Tibial artery (tissue), 4 donors: ENCODE results near the gene SP6.
A peak's percentile ranks its signal among the peaks of the same experiment; 100 is the strongest.

Source experiments
- DNase-seq, 2 donors: peaks; one replicate each; pipeline ENCODE4 v3.0.0-alpha.2; 2019
- H3K27ac ChIP-seq, 2 donors: fragments of 200-600 bp; sonication (generic) in 1 of 2; 1 replicate in 1 of 2; 2 replicates in 1 of 2; pipeline ENCODE4 v1.5.1; 2018 to 2019; ENCODE audit warnings: mild to moderate bottlenecking in 1 of 2
- H3K27me3 ChIP-seq, 2 donors: fragments of 200-600 bp; sonication (generic) in 1 of 2; one replicate each; pipeline versions ENCODE4 v1.5.1 to v1.6.0; 2016 to 2019
- H3K36me3 ChIP-seq, 3 donors: fragments of 200-600 bp; sonication (generic) in 2 of 3; one replicate each; pipeline ENCODE4 v1.5.1; 2016 to 2019; ENCODE audit warnings: mild to moderate bottlenecking in 2 of 3
- H3K4me1 ChIP-seq, 4 donors: fragments of 200-600 bp; sonication (generic) in 2 of 4; 1 replicate in 3 of 4; 2 replicates in 1 of 4; pipeline ENCODE4 v1.5.1; 2016 to 2019
- H3K4me3 ChIP-seq, 2 donors: fragments of 200-600 bp; sonication (generic) in 1 of 2; 1 replicate in 1 of 2; 2 replicates in 1 of 2; pipeline ENCODE4 v1.5.1; 2018 to 2019; ENCODE audit warnings: mild to moderate bottlenecking in 2 of 2
- H3K9me3 ChIP-seq, 3 donors: fragments of 200-600 bp; sonication (generic) in 1 of 3; one replicate each; pipeline ENCODE4 v1.5.1; 2016 to 2019
- intact Hi-C: fragments of 100-400 bp; cut with DNase I; formaldehyde crosslinking; loops from one replicate; pipeline ENCODE4 v1.15.0; 2023; ENCODE audit warnings: low total_unique reads
- TF ChIP-seq, protein P1 (sequence below), 2 experiments: fragments of 200-600 bp in 1 of 2; fragments of 450-650 bp in 1 of 2; IDR thresholded peaks; one replicate each; pipeline ENCODE4 v1.5.1; 2017 to 2019; ENCODE audit warnings: antibody characterized with exemption in 2 of 2, mild to moderate bottlenecking in 1 of 2, moderate library complexity in 1 of 2

SP6 gene

DNA sequence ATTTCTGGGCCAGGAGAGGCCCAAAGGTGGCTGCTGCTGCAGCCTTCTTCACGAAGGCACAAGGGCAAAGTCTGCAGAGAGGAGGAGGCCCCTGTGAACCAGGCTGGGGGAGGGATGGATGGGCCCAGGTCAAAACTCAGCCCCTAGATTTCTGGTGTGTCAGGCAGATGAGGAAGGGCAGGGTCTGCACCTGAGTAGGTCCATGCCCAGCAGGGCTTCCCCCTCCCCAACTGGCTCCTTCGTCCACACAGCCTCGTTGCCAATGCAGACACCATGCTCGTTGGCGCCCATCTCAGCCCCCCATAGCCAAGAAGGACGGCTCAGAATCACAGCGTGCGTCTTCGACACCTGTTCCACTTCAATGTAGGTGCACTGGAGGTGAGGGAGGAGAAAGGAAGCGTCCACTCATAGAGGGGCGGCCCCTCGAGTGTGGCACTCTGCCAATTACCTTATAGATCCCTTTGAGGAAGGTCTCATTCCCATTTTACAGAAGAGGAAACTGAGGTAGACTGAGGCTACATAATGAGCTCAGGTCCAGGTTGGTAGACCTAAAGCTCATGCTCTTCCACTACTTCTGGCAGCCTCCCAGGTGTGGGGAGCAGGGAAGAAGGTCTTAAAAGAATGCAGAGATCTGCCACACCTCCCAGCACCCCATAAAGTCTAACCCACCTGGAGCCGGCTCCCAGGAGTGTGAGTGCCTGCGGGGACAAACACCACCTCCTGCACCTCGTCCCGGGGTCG lies 10.8 kb downstream of the SP6 start:
- no peak for DNase-seq
- H3K36me3 ChIP-seq = peaks cover 0 to 40% (median 15%) of the 10 kb centered on the region in 3 donors
- peaks cover 0 to 9% of the 10 kb centered on the region in 2 donors for H3K27me3 ChIP-seq
- peak overlapping the region; percentile 59 to 77 for H3K4me3 ChIP-seq
- TF ChIP-seq, protein P1, sequence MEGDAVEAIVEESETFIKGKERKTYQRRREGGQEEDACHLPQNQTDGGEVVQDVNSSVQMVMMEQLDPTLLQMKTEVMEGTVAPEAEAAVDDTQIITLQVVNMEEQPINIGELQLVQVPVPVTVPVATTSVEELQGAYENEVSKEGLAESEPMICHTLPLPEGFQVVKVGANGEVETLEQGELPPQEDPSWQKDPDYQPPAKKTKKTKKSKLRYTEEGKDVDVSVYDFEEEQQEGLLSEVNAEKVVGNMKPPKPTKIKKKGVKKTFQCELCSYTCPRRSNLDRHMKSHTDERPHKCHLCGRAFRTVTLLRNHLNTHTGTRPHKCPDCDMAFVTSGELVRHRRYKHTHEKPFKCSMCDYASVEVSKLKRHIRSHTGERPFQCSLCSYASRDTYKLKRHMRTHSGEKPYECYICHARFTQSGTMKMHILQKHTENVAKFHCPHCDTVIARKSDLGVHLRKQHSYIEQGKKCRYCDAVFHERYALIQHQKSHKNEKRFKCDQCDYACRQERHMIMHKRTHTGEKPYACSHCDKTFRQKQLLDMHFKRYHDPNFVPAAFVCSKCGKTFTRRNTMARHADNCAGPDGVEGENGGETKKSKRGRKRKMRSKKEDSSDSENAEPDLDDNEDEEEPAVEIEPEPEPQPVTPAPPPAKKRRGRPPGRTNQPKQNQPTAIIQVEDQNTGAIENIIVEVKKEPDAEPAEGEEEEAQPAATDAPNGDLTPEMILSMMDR (IDR thresholded peaks at IDR 0.05) = no peak
- peaks cover 0 to 38% (median 14%) of the 10 kb centered on the region in 4 donors for H3K4me1 ChIP-seq
- intact Hi-C loops = loop anchor here (2.0 to 5.0 kb wide), 3 partner anchors 51 to 132 kb away; partner anchors contain the start of gene CDK5RAP3
- peak overlapping the region; percentile 60 to 65 for H3K27ac ChIP-seq
- no peaks in the 10 kb centered on the region for H3K9me3 ChIP-seq

DNA sequence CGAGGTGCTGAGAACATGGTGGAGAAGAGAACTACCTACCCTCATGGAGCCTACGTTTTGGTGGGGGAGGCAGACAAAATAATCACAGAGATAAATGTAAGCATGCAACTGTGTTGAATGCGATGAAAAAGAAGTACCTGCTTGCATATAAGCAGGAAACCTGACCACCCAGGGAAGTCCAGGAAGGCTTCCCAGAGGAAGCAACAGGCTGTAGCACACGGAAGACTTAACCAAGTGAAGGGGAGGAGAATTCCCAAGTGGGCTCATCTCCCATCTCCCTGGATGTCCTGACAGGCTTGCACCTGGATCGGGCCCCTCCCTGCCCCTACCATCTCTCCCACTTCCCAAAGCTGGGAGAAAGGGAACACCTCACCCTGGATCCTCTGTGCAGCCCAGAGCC lies 11.9 kb downstream of the SP6 start:
- Histone ChIP-seq H3K4me1 (peaks cover 0 to 38% (median 14%) of the 10 kb centered on the region in 4 donors), H3K9me3 (no peaks in the 10 kb centered on the region), H3K36me3 (peaks cover 0 to 42% (median 15%) of the 10 kb centered on the region in 3 donors), H3K27ac (no peak overlapping the region), H3K4me3 (no peak overlapping the region), H3K27me3 (no peaks in the 10 kb centered on the region)
- TF ChIP-seq, protein P1 (IDR thresholded peaks at IDR 0.05) = no peak
- DNase-seq = no peak
- intact Hi-C loops = no loop called here

DNA sequence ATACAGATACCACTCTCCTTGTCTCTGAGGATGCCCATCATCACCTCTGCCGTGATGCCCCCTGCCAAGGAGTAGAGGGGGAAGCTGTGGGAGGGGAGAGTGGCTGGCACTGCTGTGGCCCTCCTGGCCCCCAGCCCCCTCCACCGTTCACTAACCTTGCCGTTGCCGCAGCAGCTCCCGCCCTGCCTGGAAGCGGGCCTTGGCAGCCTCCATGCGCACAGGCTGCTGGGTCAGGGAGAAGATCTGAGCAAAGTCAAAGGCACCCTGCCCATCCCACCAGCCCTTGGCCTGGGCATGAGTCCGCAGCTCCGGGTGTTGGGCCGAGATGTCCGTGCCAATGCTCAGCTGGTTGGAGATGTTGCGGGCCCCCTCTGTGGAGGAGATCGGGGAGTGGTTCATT lies 12.3 kb downstream of the SP6 start:
- intact Hi-C loops = no loop called here
- Histone ChIP-seq H3K9me3 (no peaks in the 10 kb centered on the region), H3K27ac (no peak overlapping the region), H3K27me3 (no peaks in the 10 kb centered on the region), H3K4me3 (no peak overlapping the region), H3K4me1 (peaks cover 0 to 38% (median 14%) of the 10 kb centered on the region in 4 donors), H3K36me3 (peaks cover 0 to 42% (median 15%) of the 10 kb centered on the region in 3 donors)
- no peak for DNase-seq
- TF ChIP-seq, protein P1 (IDR thresholded peaks at IDR 0.05) = no peak

DNA sequence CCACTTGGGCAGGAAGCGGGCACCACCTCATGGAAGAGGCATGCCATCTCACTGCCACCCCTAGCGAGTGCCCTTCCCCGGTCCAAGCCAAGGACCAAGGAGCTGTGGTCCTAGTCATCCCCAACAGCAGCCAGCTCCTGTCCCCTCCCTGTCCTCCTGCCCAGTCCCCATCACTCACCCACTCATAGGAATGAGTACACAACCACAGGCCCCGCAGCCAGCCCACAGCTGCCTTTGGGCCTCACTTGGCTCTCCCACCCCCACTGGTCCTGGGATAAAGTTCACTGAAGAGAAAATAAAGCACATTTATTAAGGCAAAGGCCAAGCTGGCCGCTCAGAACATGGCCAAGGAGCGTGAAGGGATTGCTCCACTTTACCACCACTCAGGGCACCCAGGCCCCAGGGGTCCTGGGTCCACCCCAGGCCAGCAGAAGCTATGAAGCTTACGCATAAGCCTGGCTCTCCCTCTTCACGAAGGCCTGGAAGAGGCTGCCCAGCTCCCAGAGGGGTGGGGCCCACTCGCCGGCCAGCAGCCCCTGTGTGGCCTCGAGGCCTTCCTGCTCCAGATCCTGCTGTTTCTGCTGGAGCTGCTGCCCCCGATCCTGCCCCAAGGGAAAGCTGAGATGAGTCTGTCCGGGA lies 13.4 kb downstream of the SP6 start:
- no peak for DNase-seq
- no peak overlapping the region for H3K27ac ChIP-seq
- TF ChIP-seq, protein P1 (IDR thresholded peaks at IDR 0.05) = no peak

DNA sequence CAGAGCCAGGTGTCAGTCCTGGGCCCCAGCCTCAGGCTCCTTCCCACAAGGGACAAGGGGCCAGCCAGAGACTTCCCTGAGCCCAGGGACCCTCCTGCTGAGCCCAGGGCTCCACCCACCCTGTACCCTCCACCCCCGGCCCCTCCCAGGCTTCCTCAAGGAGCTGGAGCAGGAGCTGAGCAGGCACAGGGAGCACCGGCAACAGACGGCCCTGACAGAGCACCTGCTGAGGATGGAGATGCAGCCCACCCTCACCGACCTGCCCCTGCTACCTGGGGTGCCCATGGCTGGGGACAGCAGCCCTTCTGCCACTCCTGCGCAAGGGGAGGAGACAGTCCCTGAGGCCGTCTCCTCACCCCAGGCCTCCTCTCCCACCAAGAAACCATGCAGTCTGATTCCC lies 14.4 kb downstream of the SP6 start:
- Histone ChIP-seq H3K27me3 (no peaks in the 10 kb centered on the region), H3K9me3 (no peaks in the 10 kb centered on the region), H3K36me3 (peaks cover 0 to 42% (median 15%) of the 10 kb centered on the region in 3 donors), H3K4me3 (no peak overlapping the region), H3K4me1 (peaks cover 3 to 31% (median 18%) of the 10 kb centered on the region in 4 donors), H3K27ac (no peak overlapping the region)
- no peak for DNase-seq
- TF ChIP-seq, protein P1 (IDR thresholded peaks at IDR 0.05) = no peak
- intact Hi-C loops = no loop called here

More for the DNA sequence above, 13.4 kb downstream of the SP6 start:
- no peak overlapping the region for H3K4me3 ChIP-seq
- no peaks in the 10 kb centered on the region for H3K27me3 ChIP-seq
- peaks cover 0 to 42% (median 15%) of the 10 kb centered on the region in 3 donors for H3K36me3 ChIP-seq
- peaks cover 0 to 28% (median 14%) of the 10 kb centered on the region in 4 donors for H3K4me1 ChIP-seq
- no peaks in the 10 kb centered on the region for H3K9me3 ChIP-seq
- intact Hi-C loops = no loop called here
